Tibial artery (tissue), 4 donors: ENCODE measurements around the gene CELF1.
"Not testable (repeated sequence)": the region's sequence is repeated elsewhere in the genome, so short reads cannot be mapped to it uniquely, and the experiment has no call there.

Experiments used
- DNase-seq, 2 donors: peaks; one replicate each; pipeline ENCODE4 v3.0.0-alpha.2; 2019
- H3K27ac ChIP-seq, 2 donors: fragments of 200-600 bp; sonication (generic) in 1 of 2; 1 replicate in 1 of 2; 2 replicates in 1 of 2; pipeline ENCODE4 v1.5.1; 2018 to 2019; ENCODE audit warnings: mild to moderate bottlenecking in 1 of 2
- H3K27me3 ChIP-seq, 2 donors: fragments of 200-600 bp; sonication (generic) in 1 of 2; one replicate each; pipeline versions ENCODE4 v1.5.1 to v1.6.0; 2016 to 2019
- H3K36me3 ChIP-seq, 3 donors: fragments of 200-600 bp; sonication (generic) in 2 of 3; one replicate each; pipeline ENCODE4 v1.5.1; 2016 to 2019; ENCODE audit warnings: mild to moderate bottlenecking in 2 of 3
- H3K4me1 ChIP-seq, 4 donors: fragments of 200-600 bp; sonication (generic) in 2 of 4; 1 replicate in 3 of 4; 2 replicates in 1 of 4; pipeline ENCODE4 v1.5.1; 2016 to 2019
- H3K4me3 ChIP-seq, 2 donors: fragments of 200-600 bp; sonication (generic) in 1 of 2; 1 replicate in 1 of 2; 2 replicates in 1 of 2; pipeline ENCODE4 v1.5.1; 2018 to 2019; ENCODE audit warnings: mild to moderate bottlenecking in 2 of 2
- H3K9me3 ChIP-seq, 3 donors: fragments of 200-600 bp; sonication (generic) in 1 of 3; one replicate each; pipeline ENCODE4 v1.5.1; 2016 to 2019
- intact Hi-C: fragments of 100-400 bp; cut with DNase I; formaldehyde crosslinking; loops from one replicate; pipeline ENCODE4 v1.15.0; 2023; ENCODE audit warnings: low total_unique reads
- TF ChIP-seq, protein P1 (sequence below), 2 experiments: fragments of 200-600 bp in 1 of 2; fragments of 450-650 bp in 1 of 2; IDR thresholded peaks; one replicate each; pipeline ENCODE4 v1.5.1; 2017 to 2019; ENCODE audit warnings: antibody characterized with exemption in 2 of 2, mild to moderate bottlenecking in 1 of 2, moderate library complexity in 1 of 2

Gene CELF1

DNA sequence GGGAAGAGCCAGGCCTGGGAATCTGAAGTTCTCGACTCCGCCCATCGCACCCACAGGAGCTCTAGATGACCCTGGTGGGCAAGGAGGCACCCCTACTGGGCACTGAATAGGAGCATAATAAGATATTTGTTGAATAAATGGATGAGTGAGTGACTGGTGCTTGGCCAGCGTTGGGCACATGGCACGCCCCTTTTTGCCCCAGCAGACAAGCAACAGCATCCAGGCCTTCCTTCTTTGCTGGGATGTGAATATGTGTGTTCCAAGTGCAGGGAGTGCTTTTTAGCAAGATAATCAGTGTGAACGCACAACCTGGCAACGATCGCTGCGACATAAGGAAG, 443 bp upstream of the CELF1 start:
- peak in 1 of 2 donors; percentile 42 for DNase-seq
- Histone ChIP-seq H3K4me3 (peak overlapping the region; percentile 97 to 98), H3K27me3 (no peaks in the 10 kb centered on the region), H3K27ac (peak overlapping the region; percentile 94 to 96), H3K9me3 (no peaks in the 10 kb centered on the region), H3K36me3 (no peaks in the 10 kb centered on the region), H3K4me1 (peaks cover 0 to 39% (median 26%) of the 10 kb centered on the region in 4 donors)
- intact Hi-C loops, result loop anchor here (10.0 kb wide), 1 partner anchor 59 kb away; no protein-coding TSS in a partner anchor
- TF ChIP-seq, protein P1, sequence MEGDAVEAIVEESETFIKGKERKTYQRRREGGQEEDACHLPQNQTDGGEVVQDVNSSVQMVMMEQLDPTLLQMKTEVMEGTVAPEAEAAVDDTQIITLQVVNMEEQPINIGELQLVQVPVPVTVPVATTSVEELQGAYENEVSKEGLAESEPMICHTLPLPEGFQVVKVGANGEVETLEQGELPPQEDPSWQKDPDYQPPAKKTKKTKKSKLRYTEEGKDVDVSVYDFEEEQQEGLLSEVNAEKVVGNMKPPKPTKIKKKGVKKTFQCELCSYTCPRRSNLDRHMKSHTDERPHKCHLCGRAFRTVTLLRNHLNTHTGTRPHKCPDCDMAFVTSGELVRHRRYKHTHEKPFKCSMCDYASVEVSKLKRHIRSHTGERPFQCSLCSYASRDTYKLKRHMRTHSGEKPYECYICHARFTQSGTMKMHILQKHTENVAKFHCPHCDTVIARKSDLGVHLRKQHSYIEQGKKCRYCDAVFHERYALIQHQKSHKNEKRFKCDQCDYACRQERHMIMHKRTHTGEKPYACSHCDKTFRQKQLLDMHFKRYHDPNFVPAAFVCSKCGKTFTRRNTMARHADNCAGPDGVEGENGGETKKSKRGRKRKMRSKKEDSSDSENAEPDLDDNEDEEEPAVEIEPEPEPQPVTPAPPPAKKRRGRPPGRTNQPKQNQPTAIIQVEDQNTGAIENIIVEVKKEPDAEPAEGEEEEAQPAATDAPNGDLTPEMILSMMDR (IDR thresholded peaks at IDR 0.05), result no peak

GRCh38 chr11:47552056-47552565, 821 bp downstream of the CELF1 start:
- peaks cover 0 to 52% (median 30%) of the 10 kb centered on the region in 4 donors for H3K4me1 ChIP-seq
- H3K27me3 ChIP-seq, result no peaks in the 10 kb centered on the region
- DNase-seq, result no peak
- peak overlapping the region; percentile 94 to 96 for H3K27ac ChIP-seq
- intact Hi-C loops, result loop anchor here (10.0 kb wide), 1 partner anchor 57 kb away; no protein-coding TSS in a partner anchor
- no peaks in the 10 kb centered on the region for H3K9me3 ChIP-seq
- TF ChIP-seq, protein P1 (IDR thresholded peaks at IDR 0.05), result no peak
- H3K36me3 ChIP-seq, result no peaks in the 10 kb centered on the region
- peak overlapping the region; percentile 97 to 98 for H3K4me3 ChIP-seq

DNA sequence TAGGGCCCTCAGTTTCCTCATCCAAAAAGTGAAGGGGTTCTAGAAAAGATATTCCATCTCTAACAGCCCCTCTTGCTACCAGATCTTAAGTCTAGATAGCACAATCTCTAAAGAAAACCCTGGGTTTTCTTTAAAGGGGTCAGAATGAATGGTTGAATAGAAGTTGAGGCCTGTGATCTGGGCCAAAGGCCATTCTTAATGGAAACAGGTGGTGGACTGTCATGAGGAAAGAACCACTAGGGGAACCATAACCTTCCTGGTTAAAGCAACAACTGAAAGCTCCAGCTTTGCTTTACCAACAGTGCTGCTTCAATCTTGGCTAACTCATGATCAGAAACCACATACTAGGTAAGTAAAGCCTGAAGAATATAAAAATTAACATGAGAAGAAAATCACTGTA, 1.8 kb downstream of the CELF1 start:
- Histone ChIP-seq H3K4me1 (peaks cover 0 to 54% (median 30%) of the 10 kb centered on the region in 4 donors), H3K4me3 (peak overlapping the region; percentile 97 to 98), H3K9me3 (no peaks in the 10 kb centered on the region), H3K27me3 (no peaks in the 10 kb centered on the region), H3K36me3 (no peaks in the 10 kb centered on the region), H3K27ac (peak overlapping the region in 1 of 2 donors; percentile 96)
- no peak for DNase-seq
- intact Hi-C loops, result loop anchor here (10.0 kb wide), 1 partner anchor 56 kb away; no protein-coding TSS in a partner anchor
- TF ChIP-seq, protein P1 (IDR thresholded peaks at IDR 0.05), result no peak

DNA sequence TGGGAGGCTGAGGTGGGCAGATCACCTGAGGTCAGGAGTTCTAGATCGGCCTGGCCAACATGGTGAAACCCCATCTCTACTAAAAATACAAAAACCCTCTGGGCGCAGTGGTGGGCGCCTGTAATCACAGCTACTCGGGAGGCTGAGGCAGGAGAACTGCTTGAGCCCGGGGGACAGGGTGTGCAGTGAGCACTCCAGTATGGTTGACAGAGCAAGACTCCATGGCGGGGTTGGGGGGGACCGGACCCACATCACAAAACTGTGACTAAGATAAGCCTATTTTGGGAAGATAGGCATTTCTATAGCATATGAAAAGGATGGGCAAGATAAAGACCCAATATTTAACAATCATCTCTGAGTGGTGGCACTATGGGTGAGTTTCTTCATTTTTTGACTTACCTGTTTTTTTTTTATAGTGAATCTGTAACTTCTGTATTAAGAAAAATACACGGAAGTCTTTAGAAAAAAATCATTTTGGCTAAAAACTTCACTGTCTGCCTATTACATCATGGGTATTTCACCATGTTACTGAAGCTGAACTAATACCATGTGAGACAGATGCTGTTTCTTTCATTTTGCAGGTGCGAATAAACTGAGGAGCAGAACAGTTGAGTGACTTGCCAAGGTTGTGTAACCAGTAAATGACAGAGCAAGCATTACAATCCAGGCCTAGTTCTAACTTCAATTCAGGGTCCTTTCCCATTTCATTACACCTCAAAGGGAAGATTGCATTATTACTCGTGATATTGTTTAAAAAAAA, 2.5 kb downstream of the CELF1 start:
- intact Hi-C loops, result loop anchor here (10.0 kb wide), 1 partner anchor 56 kb away; no protein-coding TSS in a partner anchor
- Histone ChIP-seq H3K4me3 (no peak overlapping the region), H3K27me3 (no peaks in the 10 kb centered on the region), H3K4me1 (peaks cover 0 to 54% (median 30%) of the 10 kb centered on the region in 4 donors), H3K9me3 (no peaks in the 10 kb centered on the region), H3K27ac (peak overlapping the region in 1 of 2 donors; percentile 96), H3K36me3 (no peaks in the 10 kb centered on the region)
- TF ChIP-seq, protein P1 (IDR thresholded peaks at IDR 0.05), result no peak
- DNase-seq, result no peak

- DNase-seq, H3K27me3 ChIP-seq, H3K27ac ChIP-seq, H3K4me3 ChIP-seq, intact Hi-C loops, H3K36me3 ChIP-seq, H3K9me3 ChIP-seq: not testable (repeated sequence)
- H3K4me1 ChIP-seq, result peaks cover 0 to 83% (median 22%) of the 10 kb centered on the region in 4 donors
Observed at GRCh38 chr11:47546274-47546673, 6.7 kb downstream of the CELF1 start.

GRCh38 chr11:47545298-47545697, 7.6 kb downstream of the CELF1 start:
- intact Hi-C loops, result no loop called here
- Histone ChIP-seq H3K4me1 (peaks cover 0 to 83% (median 20%) of the 10 kb centered on the region in 4 donors), H3K36me3 (no peaks in the 10 kb centered on the region), H3K27ac (no peak overlapping the region), H3K4me3 (no peak overlapping the region), H3K27me3 (no peaks in the 10 kb centered on the region), H3K9me3 (no peaks in the 10 kb centered on the region)
- TF ChIP-seq, protein P1 (IDR thresholded peaks at IDR 0.05), result no peak
- DNase-seq, result no peak
